Measurements from ENCODE around the gene NOD1.

The NOD1 gene

DNA sequence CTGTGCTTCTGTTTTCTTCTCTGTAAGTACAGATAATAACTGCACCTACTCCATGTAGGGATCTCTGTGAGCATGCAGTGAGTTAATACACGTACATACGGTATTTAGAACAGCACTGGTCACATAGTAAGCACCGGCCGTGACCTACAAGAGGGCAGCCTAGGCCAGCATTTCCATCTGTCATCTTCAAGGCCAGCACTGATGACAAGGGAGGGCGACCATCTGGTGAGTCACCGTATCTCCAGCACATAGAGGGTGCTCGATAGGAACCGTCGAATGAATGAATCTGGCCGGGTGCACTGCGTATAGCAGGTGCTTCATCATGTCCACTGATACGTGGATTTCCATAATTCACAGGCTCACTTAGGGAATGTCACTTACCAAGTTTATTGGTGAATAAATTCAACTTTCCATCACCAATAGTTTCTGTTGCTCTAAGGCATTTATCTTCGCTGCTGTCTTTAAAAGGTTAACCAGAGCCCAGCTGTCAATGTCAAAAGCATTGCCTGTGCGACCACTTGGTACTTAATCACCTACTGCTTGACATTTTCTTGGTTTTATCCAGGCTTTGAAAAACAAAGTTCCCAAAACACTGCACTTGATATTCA, 8.3 kb downstream of the NOD1 start:
- no peak for DNase-seq

DNA sequence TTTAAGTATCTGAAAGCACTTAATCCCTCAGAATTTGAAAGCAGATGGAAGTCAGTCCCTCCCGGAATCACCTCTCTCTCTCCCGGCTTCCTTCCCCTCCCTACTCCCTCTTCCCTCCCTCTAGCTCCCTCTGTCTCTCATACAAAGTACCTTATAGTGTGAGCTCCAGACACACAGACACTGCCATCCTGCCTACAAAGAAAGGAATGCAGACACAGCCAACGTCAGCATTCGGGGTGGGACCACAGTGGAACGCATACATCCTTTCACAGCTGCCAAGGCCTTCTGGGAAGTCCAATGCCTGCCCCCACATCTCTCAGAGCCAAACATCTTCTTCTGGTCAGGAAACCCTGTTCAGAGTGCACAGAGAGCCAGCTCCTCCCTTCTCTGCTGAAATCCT, 9.3 kb downstream of the NOD1 start:
- no peak for DNase-seq

DNA sequence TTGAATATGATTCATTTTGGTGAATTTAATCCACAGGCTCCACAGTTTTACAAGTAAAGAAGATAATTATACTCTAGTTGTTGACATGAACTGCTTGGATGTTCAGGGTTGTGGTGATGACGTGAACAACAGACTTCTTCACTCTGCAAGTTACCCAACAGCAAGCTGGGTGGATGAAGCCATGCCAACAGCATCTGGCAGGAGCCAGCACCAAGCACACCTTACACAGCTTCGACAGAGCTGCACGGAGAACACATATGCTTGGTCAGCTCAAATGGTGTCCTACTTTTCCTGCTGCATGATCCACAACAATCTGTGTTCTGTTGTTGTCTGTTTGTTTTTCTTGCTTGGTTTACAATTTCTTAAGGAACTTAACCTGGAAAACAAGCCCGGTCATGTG, 9.8 kb downstream of the NOD1 start:
- DNase-seq, result no peak

DNA sequence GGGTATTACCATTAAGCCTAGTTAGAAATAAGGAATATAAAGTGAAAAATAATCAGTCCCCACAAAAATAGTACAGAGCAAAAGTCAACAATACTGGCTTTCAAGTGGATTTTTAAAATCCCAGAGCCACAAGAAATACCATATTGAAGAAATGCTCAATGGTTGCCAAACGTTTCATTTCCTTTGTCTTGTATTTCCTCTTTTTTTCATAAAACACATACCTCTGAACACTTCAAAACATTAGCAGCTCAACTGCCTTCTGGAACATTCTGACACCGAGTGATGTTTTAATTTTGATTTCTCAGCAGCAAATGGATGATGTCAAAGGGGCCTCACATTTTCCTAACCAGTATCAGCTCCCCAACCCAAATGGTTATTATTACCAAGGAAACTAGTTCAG, 10.5 kb downstream of the NOD1 start:
- no peak for DNase-seq

DNA sequence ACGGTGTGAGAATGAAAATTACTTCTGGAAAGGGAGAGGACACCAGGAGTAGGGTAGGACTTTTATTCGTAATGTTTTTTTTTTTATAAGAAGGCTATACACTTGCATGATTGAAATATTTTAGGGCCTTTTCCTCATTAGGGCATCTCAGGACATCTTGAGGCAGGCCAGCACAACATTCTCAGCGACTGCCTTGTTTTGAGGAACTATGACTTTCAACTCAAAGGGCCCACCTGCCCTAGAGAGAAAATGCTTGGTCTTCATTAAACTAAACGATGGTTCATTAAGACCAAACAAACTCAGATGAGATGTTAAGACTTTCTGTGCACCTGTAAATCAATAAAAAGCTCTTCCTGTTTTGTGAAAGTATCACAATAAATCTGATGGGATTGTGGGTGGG, 11.3 kb downstream of the NOD1 start:
- no peak for DNase-seq

GRCh38 chr7:30466266-30466665, 12.3 kb downstream of the NOD1 start:
- DNase-seq, result no peak

DNA sequence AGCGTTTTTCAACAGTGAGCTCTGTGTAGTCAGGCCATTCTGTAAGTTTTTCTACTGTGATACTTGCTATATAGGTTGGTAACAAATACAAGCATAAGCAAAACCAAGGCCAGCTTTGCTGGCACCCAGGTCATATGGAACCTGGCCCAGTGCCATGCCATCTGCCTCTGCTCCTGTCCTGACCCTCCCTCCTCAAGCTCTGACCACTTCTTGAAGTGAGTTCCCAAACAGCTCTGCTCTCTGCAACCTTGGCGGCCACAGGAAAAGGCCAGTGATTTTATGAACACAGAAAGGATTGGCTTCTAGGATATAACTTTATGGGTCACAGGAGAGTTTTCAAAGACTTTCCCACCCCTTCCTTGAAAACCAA, 12.8 kb downstream of the NOD1 start:
- DNase-seq, result no peak

DNA sequence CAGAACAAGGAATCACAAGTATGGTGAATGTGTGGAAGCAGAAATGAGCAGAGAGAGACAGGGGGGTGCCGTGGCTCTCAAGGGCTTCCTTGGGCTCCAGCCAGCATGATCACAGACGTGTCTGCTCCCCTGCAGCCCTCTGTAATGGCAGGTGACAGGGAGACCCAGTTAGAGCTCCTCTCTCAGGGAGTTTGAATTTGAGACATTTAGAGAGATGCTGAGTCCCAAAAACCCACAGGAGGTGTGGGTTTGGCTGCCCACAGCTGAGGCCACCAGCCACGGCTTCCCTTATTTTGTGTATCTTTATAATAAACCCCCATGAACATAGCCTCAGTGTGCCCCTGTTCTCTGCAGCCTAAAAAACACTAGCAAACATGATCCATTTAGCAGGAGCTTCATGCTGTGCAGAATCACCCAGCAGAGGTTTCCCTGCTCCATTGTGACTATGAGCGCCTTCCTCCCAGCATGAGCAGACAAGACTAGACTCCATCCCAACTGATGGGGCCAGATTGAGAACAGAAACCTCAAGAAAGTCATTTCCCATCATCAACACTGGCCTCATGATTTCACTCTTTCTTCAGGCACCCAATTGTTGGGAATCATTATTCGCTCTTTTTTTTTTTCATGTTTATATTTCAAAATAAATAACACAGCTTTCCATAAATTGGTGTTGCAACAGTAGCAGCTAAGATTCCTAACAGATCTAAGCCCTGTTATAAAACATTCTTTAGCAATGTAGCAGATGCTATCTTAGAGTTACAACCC, 13.4 kb downstream of the NOD1 start:
- no peak for DNase-seq

- DNase-seq, result no peak
Observed at GRCh38 chr7:30464231-30464671, 14.3 kb downstream of the NOD1 start.

DNA sequence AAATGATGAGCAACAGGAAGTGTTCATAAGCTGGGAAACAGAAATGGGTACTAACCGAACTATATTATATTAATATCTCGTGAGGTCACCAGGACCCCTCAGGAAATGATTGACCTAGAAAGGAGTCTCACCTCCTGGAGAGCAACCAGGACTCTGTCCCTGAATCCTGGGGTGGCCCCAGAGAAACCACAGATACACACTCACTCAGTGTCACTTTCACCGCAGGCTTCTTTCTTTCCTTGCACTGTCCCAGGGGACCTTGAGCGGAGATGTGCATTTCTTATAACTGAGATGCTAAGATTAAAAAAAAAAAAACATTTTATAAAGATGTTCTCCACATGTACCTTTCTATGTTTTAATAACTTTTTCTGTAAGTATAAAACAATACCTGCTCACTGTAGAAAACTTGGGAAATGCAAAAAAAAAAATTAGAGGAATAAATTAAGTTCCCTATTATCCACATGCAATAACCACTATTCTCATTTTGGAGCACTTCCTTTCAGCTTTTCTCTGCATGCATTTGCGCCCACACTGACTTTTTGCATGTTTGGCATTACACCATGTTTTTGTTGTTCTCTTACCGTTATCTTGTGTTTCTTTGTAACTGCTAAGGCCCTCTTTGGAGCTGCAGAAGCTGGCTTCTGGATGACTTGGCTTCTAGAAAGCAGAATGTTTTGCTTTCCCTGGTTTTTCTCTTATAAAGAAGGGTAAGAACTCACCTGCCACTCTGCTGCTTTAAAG, 15.0 kb downstream of the NOD1 start:
- no peak for DNase-seq

DNA sequence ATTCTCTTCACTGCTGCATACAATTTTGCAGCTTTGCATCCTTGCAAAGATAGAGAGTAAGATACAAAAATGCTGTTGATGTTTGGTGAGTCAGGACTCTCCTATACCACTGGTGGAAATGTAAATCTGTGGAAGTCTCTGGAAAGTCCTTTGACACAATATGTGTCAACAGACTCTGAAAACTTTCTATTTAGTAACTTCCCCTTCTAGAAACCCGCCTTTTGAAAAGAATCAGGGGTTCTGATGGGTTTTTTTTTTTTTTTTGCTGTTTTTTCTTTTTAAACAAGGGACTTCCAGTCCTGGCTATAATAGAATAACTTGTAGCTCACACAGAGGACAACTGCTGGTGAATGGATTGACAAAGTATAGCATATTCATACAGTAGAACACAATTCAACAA, 16.4 kb downstream of the NOD1 start:
- DNase-seq, result no peak

DNA sequence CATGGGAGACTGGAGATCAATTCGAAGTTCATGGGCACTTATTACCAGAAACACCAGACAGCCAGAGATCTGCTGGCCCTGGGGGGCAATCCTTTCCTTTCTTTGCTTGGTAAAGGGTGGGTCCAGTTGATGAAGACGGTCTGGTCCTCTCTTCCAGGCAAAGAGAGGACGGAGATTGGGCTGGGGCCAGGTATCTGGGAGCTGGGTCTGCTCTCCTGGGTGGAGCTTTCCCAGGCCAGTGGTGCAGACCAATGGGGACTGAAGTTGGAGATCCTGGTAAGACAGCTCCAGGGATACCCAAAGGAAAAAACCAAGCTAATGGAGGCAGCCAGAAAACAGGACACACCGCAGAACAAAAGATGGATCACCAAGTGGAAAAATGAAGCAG, 18.3 kb downstream of the NOD1 start:
- DNase-seq, result no peak

DNA sequence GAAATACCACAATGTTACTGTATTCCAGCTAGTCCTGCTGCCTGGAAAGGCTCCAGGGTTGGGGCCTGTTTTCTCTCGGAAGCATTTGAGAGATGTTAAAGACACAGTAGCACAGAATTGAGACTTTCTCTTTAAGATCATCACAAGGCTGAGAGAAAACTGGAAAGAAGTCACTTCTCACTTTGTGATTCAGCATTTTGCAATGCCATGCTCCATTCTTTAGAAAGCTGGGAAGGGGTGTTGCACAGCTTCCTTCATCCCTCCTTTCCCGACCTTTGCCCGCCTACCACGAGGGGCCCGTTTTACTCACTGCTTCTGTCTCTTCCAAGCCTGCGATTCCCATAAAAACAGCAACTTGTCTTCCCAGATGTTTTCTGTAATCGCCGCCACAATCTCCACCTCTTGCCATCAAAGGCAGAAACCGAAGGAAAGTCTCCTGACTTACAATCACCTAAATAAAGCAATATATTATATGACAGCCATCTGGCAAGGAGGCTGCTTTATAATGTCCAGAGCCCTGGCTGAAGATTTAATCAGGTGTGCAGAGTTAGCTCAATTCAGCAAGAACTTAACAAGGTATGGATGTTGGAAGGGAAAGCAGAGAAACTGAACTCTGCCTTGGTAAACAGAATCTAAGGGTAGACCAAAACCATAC, 18.9 kb downstream of the NOD1 start:
- no peak for DNase-seq

DNA sequence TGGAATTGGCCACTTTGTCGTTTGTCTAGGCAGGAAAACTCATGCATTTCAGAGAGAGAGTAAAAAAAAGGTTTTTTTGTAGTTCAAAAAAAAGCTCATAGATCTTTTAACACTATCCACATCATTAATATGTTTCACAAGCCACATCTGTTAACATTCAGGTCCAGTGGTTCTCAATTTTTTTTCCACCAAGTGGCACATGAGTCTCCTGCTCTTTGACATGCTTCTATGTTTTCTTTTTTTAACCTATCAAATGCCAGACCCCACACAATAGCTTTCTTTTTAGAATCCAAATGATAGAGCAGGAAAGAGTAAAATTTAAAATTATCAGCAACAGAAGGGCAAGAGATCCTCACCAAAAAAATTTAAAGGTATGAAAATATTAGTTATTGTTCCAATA, 20.3 kb downstream of the NOD1 start:
- no peak for DNase-seq

- DNase-seq, result no peak
Observed at GRCh38 chr7:30453921-30454320, 24.7 kb downstream of the NOD1 start.

GRCh38 chr7:30453016-30453415, 25.6 kb downstream of the NOD1 start:
- DNase-seq, result no peak

- no peak for DNase-seq
Observed at GRCh38 chr7:30452280-30452930, 26.2 kb downstream of the NOD1 start.

GRCh38 chr7:30451539-30452279, 26.9 kb downstream of the NOD1 start:
- no peak for DNase-seq

DNA sequence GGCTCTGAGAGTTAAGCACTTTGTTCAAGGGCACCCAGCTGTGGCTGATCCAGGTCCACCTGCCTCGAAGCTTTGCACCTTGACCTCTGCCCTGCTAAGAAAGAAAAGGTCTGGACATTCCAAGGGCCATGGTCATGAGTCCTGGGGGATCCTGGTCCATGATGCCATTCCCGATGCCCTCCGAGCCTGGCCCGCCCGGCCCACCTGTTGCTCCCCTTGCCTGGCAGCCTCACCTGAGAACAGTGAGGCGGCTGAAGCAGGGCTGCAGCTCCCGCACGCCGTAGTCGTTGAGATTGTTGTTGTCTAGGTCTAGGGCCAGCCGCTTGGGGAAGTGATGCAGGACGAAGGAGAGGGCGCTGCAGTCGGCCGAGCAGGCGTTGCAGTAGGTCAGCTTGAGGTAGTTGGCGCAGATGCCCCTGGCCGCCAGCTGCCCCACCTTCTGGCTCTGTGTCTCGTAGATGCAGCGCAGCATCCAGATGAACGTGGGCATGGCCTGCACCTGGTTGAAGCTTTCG, 27.5 kb downstream of the NOD1 start:
- DNase-seq, result no peak

DNA sequence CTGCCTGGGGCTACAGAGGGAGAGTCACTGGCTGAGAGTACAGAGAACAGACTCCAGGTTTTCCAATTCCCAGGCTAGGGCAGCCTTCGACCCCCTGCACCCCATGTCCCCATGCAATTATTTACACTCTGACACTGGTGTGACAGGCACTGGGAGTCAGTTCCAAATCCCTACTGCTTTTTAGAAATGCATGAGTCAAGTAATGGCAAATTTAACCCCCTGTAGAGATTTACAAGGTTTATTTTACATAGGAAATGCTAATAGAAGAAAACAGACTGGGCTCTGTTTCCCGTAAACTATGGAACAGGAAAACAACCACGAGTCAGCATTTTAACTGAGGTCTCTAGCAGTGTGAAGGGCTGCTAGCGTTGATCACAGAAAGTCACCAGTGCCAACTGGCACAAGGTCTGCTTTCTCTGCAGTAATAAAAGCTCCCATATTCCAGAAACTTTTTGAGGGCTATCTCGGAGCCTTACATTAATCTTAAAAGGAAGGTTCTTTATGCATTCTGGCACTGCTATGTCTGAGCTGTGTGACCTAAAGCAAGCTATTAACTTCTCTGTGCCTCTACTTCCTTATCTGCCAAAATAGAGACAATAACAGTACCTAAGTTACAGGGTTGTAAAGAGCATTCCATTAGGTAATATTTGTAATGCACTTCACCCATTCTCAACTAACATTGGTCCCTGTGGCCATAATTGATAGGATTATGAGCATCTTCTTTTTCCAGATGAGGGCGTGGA, 28.2 kb downstream of the NOD1 start:
- DNase-seq, result no peak

DNA sequence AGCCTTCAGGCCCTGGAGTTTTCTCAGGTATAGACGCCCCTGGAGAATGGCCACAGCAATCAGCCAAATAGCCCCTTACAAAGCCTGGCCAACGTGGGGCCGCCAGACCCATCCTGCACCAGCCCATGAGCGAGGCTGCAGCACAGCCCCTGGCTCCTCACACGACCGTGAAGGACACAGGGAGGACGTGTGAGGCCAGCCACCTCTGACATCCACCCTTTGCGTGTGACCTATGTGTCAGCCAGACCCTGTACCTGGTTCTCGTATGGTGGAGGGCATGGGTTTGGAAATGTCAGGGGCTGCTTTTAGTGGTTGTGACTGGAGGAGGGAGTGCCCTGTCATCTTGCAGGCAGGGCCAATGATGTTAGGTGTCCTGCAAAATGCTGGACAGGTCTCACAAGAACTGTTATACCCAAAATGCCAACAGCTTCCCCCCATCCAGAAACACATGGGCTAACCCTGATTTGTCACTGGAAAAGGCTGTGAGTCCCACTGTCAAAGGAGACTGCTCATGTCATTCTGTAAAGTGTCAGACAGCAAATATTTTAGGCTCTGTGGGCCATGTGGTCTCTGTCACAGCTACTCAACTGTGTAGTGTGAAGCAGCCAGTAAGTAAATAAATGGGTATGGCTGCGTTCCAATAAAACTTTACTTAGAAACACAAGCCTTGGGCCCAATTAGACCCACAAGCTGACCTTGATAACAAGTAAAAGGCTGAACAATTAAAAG, 30.0 kb downstream of the NOD1 start:
- no peak for DNase-seq
